ENCODE measurements around the gene SH3BGR.
A peak's percentile ranks its signal among the peaks of the same experiment; 100 is the strongest.
"Not testable (repeated sequence)": the region's sequence is repeated elsewhere in the genome, so short reads cannot be mapped to it uniquely, and the experiment has no call there.

SH3BGR gene

DNA sequence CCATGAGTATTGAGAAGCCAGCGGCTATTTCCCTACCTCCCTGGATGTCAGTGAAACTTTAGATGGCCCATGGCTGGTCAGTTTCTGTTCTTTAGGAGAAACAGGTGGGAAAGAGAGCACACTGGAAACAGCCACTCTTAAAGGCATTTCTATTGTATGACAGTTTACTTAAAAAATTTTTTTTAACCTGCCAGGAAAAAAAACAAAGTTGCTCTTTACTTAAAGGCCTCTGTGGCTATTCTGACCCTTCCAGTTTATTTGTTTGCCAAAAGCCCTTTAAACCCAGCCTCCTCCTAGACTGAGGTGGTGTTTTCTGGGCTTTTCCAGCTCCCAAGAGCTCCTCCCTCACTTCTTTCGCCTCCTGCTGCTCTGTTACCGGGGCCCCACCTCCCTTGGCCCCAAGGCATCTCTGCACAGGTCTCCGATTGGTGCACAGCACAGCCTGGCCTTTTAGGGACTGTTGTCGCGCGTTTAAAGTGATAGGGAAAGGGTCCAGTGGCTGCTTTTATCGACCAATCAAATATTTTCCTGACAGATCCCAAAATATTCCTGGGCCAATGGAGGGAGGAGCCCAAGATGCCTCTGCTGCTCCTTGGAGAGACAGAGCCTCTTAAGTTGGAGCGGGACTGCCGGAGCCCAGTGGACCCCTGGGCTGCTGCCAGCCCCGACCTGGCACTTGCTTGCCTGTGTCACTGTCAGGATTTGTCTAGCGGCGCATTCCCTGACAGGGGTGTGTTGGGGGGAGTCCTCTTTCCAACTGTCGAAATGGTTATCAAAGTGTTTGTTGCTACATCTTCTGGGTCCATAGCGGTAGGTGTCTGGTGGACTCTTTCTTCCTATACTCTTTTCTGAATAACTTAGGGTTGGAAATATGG, at the start of gene SH3BGR:
Gene SH3BGR, plus strand, starts transcription at position 639 of the 875 bp plus-strand sequence. Its CDS starts 127 bp downstream, at position 766.
- DNase-seq, result no peak

GRCh38 chr21:39406065-39406464, 45.7 kb upstream of the SH3BGR start:
- no peak for DNase-seq

GRCh38 chr21:39419204-39419603, 32.6 kb upstream of the SH3BGR start:
- DNase-seq, result not testable (repeated sequence)

- no peak for DNase-seq
Observed at GRCh38 chr21:39422527-39423241, 29.1 kb upstream of the SH3BGR start.

- no peak for DNase-seq
Observed at GRCh38 chr21:39429445-39429844, 22.3 kb upstream of the SH3BGR start.

DNA sequence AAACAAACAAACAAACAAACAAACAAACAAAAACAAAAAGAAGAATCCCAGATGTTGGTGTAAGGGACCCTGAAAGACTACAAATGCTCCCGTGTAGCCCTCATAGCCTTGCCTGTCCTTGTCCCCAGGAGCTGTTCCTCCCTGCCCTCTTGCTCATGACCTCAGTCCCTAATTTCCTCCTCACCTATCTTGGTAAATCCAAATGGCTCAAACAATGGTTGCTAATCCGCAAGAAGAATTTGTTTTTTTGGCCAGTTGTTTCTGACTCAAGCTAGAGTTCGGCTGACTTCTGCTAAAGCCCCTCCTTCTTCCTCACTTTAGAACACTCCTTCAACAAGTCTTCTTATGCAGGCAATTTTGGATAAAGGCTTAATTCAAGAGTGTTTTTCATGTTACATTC, 21.8 kb upstream of the SH3BGR start:
- DNase-seq, result no peak

DNA sequence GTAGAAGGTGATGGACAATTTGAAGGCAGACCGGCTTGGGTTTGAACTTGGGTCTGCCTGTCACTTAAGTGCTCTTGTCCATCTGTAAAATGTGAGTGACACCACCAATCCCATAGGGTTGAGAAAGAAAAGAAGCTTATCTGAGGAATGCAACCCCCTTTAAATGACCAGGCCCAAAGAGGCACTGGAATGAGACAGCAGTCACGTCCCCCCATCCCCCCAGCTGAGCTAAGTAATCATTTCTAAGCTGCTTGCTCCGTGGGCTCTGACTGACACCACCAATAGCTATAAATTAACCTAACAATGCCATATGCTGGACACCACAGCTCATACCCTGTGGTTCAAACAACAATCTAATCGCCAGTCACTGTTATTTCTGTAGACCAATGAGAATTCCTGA, 21.3 kb upstream of the SH3BGR start:
- no peak for DNase-seq

- DNase-seq, result no peak
Observed at GRCh38 chr21:39430954-39431353, 20.8 kb upstream of the SH3BGR start.

DNA sequence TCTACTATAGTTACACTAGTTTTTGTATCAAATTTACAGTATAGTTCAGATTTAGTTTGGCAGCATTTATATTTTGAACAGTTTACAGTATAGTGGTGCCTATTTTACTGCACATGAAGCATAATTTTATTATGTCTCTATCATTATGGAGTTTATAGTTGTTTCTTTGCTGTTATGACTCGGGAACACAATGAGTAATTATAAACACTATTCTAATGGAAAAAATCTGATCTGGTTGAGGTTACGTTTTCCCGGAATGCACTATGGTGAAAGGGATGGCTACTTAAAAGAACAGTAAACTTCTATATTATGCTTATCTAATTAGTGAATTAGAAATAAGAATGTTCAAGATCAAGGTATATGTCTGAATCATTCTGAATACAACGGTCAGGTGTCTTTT, 16.8 kb upstream of the SH3BGR start:
- DNase-seq, result no peak

DNA sequence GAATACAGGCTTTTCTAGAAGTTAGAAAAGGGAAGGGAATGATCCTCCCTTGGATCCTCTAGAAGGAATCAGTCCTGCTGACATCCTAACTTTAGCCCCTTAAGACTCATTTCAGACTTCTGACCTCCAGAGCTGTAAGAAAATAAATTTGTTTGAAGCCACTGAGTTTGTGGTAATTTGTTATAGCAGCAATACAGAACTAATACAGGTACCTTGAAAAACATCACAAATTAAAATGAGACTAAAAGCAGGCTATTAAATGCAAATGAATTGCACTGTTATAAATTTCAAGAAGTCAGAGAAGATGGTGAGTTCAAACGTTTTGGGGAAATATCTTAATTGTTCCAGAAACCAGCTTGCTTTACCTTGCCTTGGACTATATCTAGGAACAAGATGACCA, 12.5 kb upstream of the SH3BGR start:
- no peak for DNase-seq

- peak; percentile 54 to 67 (median 62) for DNase-seq
Observed at GRCh38 chr21:39441502-39442475, 10.0 kb upstream of the SH3BGR start.

- DNase-seq, result peak; percentile 43 to 48 (median 45)
Observed at GRCh38 chr21:39444421-39445180, 7.2 kb upstream of the SH3BGR start.

DNA sequence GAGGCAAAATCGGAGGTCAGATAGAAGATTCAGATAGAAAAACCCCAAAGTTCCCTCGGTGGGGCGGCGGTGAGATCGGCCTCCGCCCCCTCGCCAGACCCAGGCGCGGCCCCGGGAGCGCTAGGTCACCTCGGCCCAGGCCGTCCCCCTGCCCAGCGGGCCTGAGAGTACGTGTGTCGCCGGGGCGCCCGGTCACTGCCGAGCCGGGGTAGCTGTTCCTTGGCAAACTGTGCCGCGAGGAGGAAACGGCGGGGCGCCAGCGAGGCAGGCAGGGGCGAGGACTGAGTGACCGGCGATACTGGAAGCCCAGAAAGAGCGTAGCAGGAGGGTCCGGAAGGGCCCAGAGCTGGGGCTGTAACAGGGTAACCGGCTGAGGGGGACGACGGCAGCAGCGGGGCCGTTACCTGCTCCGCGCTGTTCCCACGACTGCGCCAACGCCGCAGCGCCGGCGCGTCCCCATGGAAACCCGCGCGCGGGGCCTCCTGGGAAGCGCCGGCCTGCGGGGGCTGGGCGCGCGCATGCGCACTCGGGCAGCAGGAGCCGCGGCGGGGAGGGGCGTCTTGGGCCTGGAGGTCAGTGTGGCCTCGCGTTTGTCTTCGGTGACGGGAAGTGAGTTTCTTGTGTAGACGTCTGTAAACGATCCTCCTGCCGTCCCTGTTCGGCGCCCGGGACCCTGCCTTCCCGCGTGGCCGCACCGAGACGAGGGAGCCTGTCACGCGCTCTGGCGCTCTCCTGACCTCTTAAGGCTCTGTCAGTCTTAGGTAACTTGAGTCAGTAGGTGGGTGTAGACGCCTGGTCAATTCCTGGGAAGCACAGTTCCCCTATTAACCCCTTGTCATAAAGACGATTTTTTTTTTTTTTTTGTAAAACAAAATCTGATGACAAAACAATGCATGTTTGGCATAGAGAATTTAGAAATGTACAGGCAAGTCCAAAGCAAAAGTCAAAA, 6.2 kb upstream of the SH3BGR start, which contains the start of gene LCA5L:
Gene LCA5L, minus strand, starts transcription at position 458 of the 949 bp plus-strand sequence. CDS start 17,285 bp downstream, outside the sequence.
- peak; percentile 95 to 98 (median 97) for DNase-seq

GRCh38 chr21:39447264-39447663, 4.5 kb upstream of the SH3BGR start:
- DNase-seq, result no peak

DNA sequence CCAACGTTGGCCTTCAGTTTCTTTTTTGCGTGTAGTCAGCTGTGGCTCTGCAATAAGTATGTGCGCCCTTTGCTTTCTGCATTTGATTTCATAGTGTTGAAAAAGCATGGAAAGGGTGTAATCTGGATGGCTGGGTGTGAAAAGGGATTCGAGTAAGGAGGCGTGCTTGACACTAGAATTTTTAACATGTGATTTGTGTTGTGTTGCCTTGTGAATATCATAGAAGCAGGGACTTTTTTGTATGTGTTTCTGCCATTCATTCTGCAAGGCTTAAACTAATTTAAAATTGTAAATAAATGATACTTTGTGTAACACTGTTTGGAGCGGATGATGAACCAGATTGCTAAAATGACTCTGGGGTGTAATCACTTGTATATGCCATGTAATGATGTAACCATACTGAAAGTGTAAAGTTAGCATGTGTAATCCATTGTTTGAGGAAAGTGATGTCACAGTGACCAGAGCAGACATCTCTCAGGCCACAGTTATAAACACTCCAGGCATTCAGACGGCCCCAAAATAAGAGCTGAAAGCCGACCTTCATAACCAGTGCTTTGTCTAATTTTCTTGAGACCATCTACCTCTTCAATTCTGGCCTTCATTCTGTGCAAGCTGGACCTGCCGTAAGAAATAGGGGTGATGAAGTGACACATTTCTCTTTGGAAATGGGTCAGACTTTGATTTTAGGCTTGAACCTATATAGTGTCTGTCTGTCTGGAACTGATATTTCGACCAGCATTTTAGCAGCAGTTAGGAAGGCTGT, 618 bp downstream of the SH3BGR start:
- no peak for DNase-seq

DNA sequence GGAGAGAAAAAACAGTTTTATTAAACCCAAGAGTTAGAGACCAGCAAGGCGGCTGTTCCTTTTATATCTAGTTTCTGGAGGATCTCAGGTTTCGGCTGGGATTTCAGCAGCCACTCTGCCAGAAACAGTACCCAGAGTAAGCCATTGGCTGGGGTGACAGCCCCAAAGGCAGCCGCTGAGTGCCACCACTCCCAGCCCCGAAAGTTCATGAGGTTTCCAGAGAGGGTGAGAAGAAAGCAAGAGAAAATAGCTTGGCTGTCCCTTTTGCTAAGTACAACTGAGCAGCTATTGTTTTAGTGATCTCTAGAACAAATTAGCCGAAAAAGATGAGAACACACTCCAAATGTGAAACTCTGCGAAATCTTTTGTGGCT, 1.2 kb downstream of the SH3BGR start:
- DNase-seq, result no peak

- peak in 2 of 3 donors; percentile 12 to 16 for DNase-seq
Observed at GRCh38 chr21:39453571-39454179, 1.9 kb downstream of the SH3BGR start.

GRCh38 chr21:39454949-39455668, 3.3 kb downstream of the SH3BGR start:
- DNase-seq, result no peak

DNA sequence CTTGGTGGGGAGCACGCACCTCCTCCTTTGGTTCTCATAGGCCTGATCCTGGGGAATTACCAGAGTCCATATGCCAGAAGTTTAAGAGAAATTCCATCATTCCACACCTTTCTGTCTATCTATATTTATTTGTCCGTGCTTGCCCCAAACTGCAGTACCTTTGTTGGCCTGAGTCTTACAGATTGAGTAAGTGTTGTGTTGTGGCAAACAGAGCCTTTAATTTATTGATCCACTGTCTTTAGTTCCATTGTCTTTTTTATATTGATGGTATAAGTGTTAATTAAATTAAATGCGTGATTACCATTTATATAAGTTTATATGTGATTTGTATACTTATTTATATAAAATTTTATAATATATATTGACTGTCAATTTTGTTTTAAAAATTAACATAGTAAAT, 4.9 kb downstream of the SH3BGR start:
- DNase-seq, result no peak
